CD4-positive, alpha-beta T cell treated with Interleukin-6 for 4 hours (primary cell): ENCODE measurements around the gene VDR.
A peak's percentile ranks its signal among the peaks of the same experiment; 100 is the strongest.
"Not testable (repeated sequence)": the region's sequence is repeated elsewhere in the genome, so short reads cannot be mapped to it uniquely, and the experiment has no call there.

Experiments
- DNase-seq: peaks from one replicate; pipeline ENCODE4 v3.0.0-alpha.2; 2020; ENCODE audit warnings: mixed read lengths

Gene VDR

GRCh38 chr12:47824635-47825034 lies 80.2 kb downstream of the VDR start:
- DNase-seq, result no peak

GRCh38 chr12:47824198-47824597 lies 80.6 kb downstream of the VDR start:
- DNase-seq, result peak; percentile 77

GRCh38 chr12:47823422-47824086 lies 81.2 kb downstream of the VDR start:
- DNase-seq, result no peak

GRCh38 chr12:47822863-47823262 lies 81.9 kb downstream of the VDR start:
- DNase-seq, result no peak

- no peak for DNase-seq
Observed at GRCh38 chr12:47822401-47822800, 82.4 kb downstream of the VDR start.

GRCh38 chr12:47821346-47821706 lies 83.5 kb downstream of the VDR start:
- DNase-seq, result no peak

- DNase-seq, result peak; percentile 19
Observed at GRCh38 chr12:47820631-47821345, 84.0 kb downstream of the VDR start.

GRCh38 chr12:47819896-47820630 lies 84.7 kb downstream of the VDR start, which contains the start of gene HDAC7:
Gene HDAC7, minus strand, starts transcription at chr12:47819903. Its CDS starts 118 bp downstream, at chr12:47819785.
- DNase-seq, result peak; percentile 89

- peak; percentile 62 for DNase-seq
Observed at GRCh38 chr12:47819138-47819895, 85.5 kb downstream of the VDR start.

GRCh38 chr12:47818467-47819137 lies 86.2 kb downstream of the VDR start:
- DNase-seq, result peak; percentile 53

GRCh38 chr12:47818007-47818376 lies 86.8 kb downstream of the VDR start:
- DNase-seq, result no peak

GRCh38 chr12:47817272-47818006 lies 87.4 kb downstream of the VDR start:
- peak; percentile 30 for DNase-seq

GRCh38 chr12:47816403-47817271 lies 88.2 kb downstream of the VDR start:
- DNase-seq, result no peak

GRCh38 chr12:47815447-47815846 lies 89.3 kb downstream of the VDR start:
- not testable (repeated sequence) for DNase-seq

GRCh38 chr12:47814539-47815170 lies 90.1 kb downstream of the VDR start:
- DNase-seq, result no peak

GRCh38 chr12:47813511-47814196 lies 91.1 kb downstream of the VDR start:
- peak; percentile 40 for DNase-seq

GRCh38 chr12:47812797-47813510 lies 91.8 kb downstream of the VDR start:
- DNase-seq, result peak; percentile 96

- no peak for DNase-seq
Observed at GRCh38 chr12:47811581-47812484, 93.0 kb downstream of the VDR start.
